ENCODE measurements around the gene C3.

Gene C3

GRCh38 chr19:6690160-6690885 is 30.1 kb downstream of the C3 start:
- TF ChIP-seq CTCF (IDR thresholded peaks at IDR 0.05; ENCODE audit: insufficient read depth, low read depth, low read length, missing control alignments), result no peak
- no peak for DNase-seq (ENCODE audit: low read depth)
- H3K4me3 ChIP-seq (ENCODE audit: low read depth, low read length), result no peak overlapping the region

GRCh38 chr19:6687114-6687513 is 33.3 kb downstream of the C3 start:
- H3K4me3 ChIP-seq (ENCODE audit: low read depth, low read length), result no peak overlapping the region
- no peak for DNase-seq (ENCODE audit: low read depth)
- no peak for TF ChIP-seq CTCF (IDR thresholded peaks at IDR 0.05; ENCODE audit: insufficient read depth, low read depth, low read length, missing control alignments)

GRCh38 chr19:6686628-6686975 is 33.8 kb downstream of the C3 start:
- no peak overlapping the region for H3K4me3 ChIP-seq (ENCODE audit: low read depth, low read length)
- DNase-seq (ENCODE audit: low read depth), result no peak
- TF ChIP-seq CTCF (IDR thresholded peaks at IDR 0.05; ENCODE audit: insufficient read depth, low read depth, low read length, missing control alignments), result no peak

GRCh38 chr19:6685962-6686627 is 34.4 kb downstream of the C3 start:
- DNase-seq (ENCODE audit: low read depth), result no peak
- H3K4me3 ChIP-seq (ENCODE audit: low read depth, low read length), result no peak overlapping the region
- TF ChIP-seq CTCF (IDR thresholded peaks at IDR 0.05; ENCODE audit: insufficient read depth, low read depth, low read length, missing control alignments), result no peak

- DNase-seq (ENCODE audit: low read depth), result no peak
- no peak for TF ChIP-seq CTCF (IDR thresholded peaks at IDR 0.05; ENCODE audit: insufficient read depth, low read depth, low read length, missing control alignments)
- no peak overlapping the region for H3K4me3 ChIP-seq (ENCODE audit: low read depth, low read length)
These were observed 35.0 kb downstream of the C3 start for GRCh38 chr19:6685482-6685881.

GRCh38 chr19:6683971-6684370 is 36.5 kb downstream of the C3 start:
- DNase-seq (ENCODE audit: low read depth), result no peak
- H3K4me3 ChIP-seq (ENCODE audit: low read depth, low read length), result no peak overlapping the region
- no peak for TF ChIP-seq CTCF (IDR thresholded peaks at IDR 0.05; ENCODE audit: insufficient read depth, low read depth, low read length, missing control alignments)

All from GM12865 (cell line).